Hepatocyte (in vitro differentiated cells): ENCODE measurements around the gene C3orf70. TPM values are rescaled to one million over a fixed set of nuclear protein-coding genes. Genes with fewer than 3 reads are reported as not detected.

Experiments used
- DNase-seq: peaks from one replicate; pipeline ENCODE4 v3.0.0-alpha.2; 2016; ENCODE audit warnings: low spot score
- H2AFZ ChIP-seq: fragments of 200-600 bp; sonication (generic); 2 replicates; pipeline ENCODE4 v1.6.0; 2016; ENCODE audit warnings: antibody characterized with exemption, mild to moderate bottlenecking
- H3K27ac ChIP-seq: fragments of 200-600 bp; sonication (generic); 2 replicates; pipeline ENCODE4 v1.5.1; 2016; ENCODE audit warnings: mild to moderate bottlenecking
- H3K27me3 ChIP-seq: fragments of 200-600 bp; sonication (generic); 2 replicates; pipeline ENCODE4 v1.6.1; 2016
- H3K36me3 ChIP-seq: fragments of 200-600 bp; sonication (generic); replicated peaks from 2 replicates; pipeline ENCODE4 v1.5.1; 2016; ENCODE audit warnings: low read depth; ENCODE audit not compliant: insufficient read depth
- H3K4me1 ChIP-seq: fragments of 200-600 bp; sonication (generic); 2 replicates; pipeline ENCODE4 v1.5.1; 2016; ENCODE audit warnings: mild to moderate bottlenecking, moderate library complexity; ENCODE audit not compliant: insufficient read depth
- H3K4me2 ChIP-seq: fragments of 200-600 bp; sonication (generic); 2 replicates; pipeline ENCODE4 v1.6.0; 2016
- H3K4me3 ChIP-seq: fragments of 200-600 bp; sonication (generic); 2 replicates; pipeline ENCODE4 v1.5.1; 2016; ENCODE audit warnings: mild to moderate bottlenecking
- H3K79me2 ChIP-seq: fragments of 200-600 bp; sonication (generic); 2 replicates; pipeline ENCODE4 v1.6.0; 2017; ENCODE audit warnings: mild to moderate bottlenecking
- H3K9me2 ChIP-seq: fragments of 200-600 bp; sonication (generic); replicated peaks from 2 replicates; pipeline ENCODE4 v1.6.0; 2017; ENCODE audit warnings: mild to moderate bottlenecking; ENCODE audit not compliant: insufficient read depth
- H3K9me3 ChIP-seq: fragments of 200-600 bp; sonication (generic); 2 replicates; pipeline ENCODE4 v1.5.1; 2016; ENCODE audit warnings: low read depth, mild to moderate bottlenecking
- H4K20me1 ChIP-seq: fragments of 200-600 bp; sonication (generic); 2 replicates; pipeline ENCODE4 v1.6.0; 2016; ENCODE audit warnings: mild to moderate bottlenecking; ENCODE audit not compliant: insufficient read depth, poor library complexity, severe bottlenecking
- EZH2 ChIP-seq: fragments of 200-600 bp; sonication (generic); IDR thresholded peaks from 2 replicates; pipeline ENCODE4 v1.6.1; 2016; ENCODE audit warnings: antibody characterized with exemption, mild to moderate bottlenecking, borderline replicate concordance
- EZH2phosphoT487 ChIP-seq: fragments of 200-600 bp; sonication (generic); IDR thresholded peaks from one replicate; pipeline ENCODE4 v1.6.1; 2018; ENCODE audit warnings: antibody characterized with exemption, mild to moderate bottlenecking, low read depth, moderate library complexity; ENCODE audit not compliant: unreplicated experiment, severe bottlenecking
- WGBS: methylation state at CpG from one replicate; pipeline ENCODE4 v1.1.6; 2016; ENCODE audit warnings: low lambda C conversion rate; ENCODE audit errors: missing lambda C conversion rate; 5-methylcytosine and 5-hydroxymethylcytosine counted together
- polyA plus RNA-seq: library from polyadenylated mRNA; unstranded; fragments of >200 nt; fragmentation: Nextera tagmentation; extraction: Ambion mirVana; gene quantifications from 2 replicates; pipeline ENCODE4 v1.2.1, GENCODE V29; 2016
- total RNA-seq: library from RNA; depleted of rRNA; stranded (reverse); fragments of >200 nt; gene quantifications from 2 replicates; pipeline ENCODE4 v1.2.3, GENCODE V29; 2014
- TF ChIP-seq, protein P1 (sequence below): fragments of 200-600 bp; sonication (generic); IDR thresholded peaks from 2 replicates; pipeline ENCODE4 v1.5.1; 2016; ENCODE audit warnings: antibody characterized with exemption, mild to moderate bottlenecking; ENCODE audit not compliant: poor library complexity

C3orf70 gene
- total and polyA plus RNA-seq, 2 experiments from 2014 or later, result 1.1 to 6.0 TPM

DNA sequence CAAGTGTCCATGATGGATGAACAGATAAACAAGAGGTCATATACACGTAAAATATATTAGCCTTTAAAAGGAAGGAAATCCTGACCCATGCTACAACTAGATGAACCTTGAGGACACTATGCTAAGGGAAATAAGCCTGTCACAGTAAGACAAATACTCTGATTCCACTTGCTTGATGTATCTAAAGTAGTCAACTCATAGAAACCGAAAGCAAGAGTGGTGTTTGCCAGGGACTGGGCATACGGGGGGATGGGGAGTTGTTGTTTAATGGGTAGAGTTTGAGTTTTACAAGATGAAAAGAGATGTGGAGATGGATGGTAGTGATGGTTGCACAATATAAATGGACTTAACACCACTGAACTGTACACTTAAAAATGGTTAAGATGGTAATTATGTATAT lies 65.4 kb downstream of the C3orf70 start:
- Histone ChIP-seq H3K4me2 (no peak overlapping the region), H3K27ac (no peak overlapping the region), H3K4me1 (no peaks in the 10 kb centered on the region), H3K79me2 (no peaks in the 10 kb centered on the region), H3K9me3 (no peaks in the 10 kb centered on the region), H4K20me1 (no peaks in the 10 kb centered on the region), H3K4me3 (no peak overlapping the region), H3K9me2 (no peaks in the 10 kb centered on the region), H3K27me3 (no peaks in the 10 kb centered on the region), H3K36me3 (no peaks in the 10 kb centered on the region), H2AFZ (no peak overlapping the region)
- 93% methylated on average over 3 of the region's 3 CpGs for WGBS
- TF ChIP-seq EZH2, result no peak
- TF ChIP-seq EZH2phosphoT487, result no peak
- TF ChIP-seq, protein P1, sequence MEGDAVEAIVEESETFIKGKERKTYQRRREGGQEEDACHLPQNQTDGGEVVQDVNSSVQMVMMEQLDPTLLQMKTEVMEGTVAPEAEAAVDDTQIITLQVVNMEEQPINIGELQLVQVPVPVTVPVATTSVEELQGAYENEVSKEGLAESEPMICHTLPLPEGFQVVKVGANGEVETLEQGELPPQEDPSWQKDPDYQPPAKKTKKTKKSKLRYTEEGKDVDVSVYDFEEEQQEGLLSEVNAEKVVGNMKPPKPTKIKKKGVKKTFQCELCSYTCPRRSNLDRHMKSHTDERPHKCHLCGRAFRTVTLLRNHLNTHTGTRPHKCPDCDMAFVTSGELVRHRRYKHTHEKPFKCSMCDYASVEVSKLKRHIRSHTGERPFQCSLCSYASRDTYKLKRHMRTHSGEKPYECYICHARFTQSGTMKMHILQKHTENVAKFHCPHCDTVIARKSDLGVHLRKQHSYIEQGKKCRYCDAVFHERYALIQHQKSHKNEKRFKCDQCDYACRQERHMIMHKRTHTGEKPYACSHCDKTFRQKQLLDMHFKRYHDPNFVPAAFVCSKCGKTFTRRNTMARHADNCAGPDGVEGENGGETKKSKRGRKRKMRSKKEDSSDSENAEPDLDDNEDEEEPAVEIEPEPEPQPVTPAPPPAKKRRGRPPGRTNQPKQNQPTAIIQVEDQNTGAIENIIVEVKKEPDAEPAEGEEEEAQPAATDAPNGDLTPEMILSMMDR, result no peak
- no peak for DNase-seq

DNA sequence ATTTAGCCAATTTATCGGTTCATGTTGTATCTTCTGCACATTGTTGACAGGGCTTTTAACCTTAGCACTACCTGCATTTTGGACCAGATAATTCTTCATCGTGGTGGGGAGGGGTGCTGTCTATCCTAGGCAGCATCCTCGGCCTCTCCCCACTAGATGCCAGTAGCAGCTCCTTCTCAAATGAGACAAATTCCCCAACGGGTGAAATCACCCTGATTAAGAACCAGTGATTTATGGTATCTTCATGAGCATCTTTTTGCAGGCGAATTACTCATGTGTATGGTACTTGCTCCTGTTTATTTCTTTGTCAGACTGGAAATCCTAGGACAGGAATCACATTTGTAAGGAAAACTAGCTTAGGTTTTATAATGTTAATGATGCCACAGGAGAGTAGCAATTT lies 68.0 kb downstream of the C3orf70 start:
- Histone ChIP-seq H4K20me1 (no peaks in the 10 kb centered on the region), H3K27me3 (no peaks in the 10 kb centered on the region), H3K79me2 (no peaks in the 10 kb centered on the region), H3K9me2 (no peaks in the 10 kb centered on the region), H3K9me3 (no peaks in the 10 kb centered on the region), H3K4me3 (no peak overlapping the region), H2AFZ (no peak overlapping the region), H3K27ac (no peak overlapping the region), H3K4me1 (peaks cover 2% of the 10 kb centered on the region), H3K36me3 (no peaks in the 10 kb centered on the region), H3K4me2 (no peak overlapping the region)
- TF ChIP-seq, protein P1, result no peak
- no peak for TF ChIP-seq EZH2
- TF ChIP-seq EZH2phosphoT487, result no peak
- 71% methylated on average over 5 of the region's 5 CpGs for WGBS
- no peak for DNase-seq

DNA sequence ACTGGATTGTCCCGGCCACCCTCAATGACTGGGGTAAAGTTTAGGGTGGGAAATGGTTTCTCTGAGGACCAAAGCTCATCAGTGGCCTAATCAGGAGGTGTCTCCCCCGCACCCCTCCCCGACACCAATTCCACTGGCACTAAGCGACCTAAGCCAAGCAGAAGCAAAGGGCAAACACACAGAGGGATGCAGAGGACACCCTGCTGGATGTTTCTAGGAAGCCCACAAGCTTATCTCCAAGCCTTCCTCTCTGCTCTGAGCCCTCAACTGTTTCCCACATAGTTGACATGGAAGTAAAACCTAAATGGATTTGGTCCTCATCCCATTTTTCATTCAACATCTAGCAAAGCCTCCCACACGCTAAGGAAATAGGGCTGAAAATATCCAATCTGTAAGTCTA lies 68.5 kb downstream of the C3orf70 start:
- Histone ChIP-seq H3K27ac (no peak overlapping the region), H3K79me2 (no peaks in the 10 kb centered on the region), H3K4me3 (no peak overlapping the region), H3K9me3 (no peaks in the 10 kb centered on the region), H3K4me2 (no peak overlapping the region), H3K4me1 (peaks cover 3% of the 10 kb centered on the region), H3K27me3 (no peaks in the 10 kb centered on the region), H2AFZ (no peak overlapping the region), H3K36me3 (no peaks in the 10 kb centered on the region), H4K20me1 (no peaks in the 10 kb centered on the region), H3K9me2 (no peaks in the 10 kb centered on the region)
- TF ChIP-seq, protein P1, result no peak
- TF ChIP-seq EZH2 (no peak), EZH2phosphoT487 (no peak)
- WGBS, result 92% methylated on average over 5 of the region's 5 CpGs
- no peak for DNase-seq

DNA sequence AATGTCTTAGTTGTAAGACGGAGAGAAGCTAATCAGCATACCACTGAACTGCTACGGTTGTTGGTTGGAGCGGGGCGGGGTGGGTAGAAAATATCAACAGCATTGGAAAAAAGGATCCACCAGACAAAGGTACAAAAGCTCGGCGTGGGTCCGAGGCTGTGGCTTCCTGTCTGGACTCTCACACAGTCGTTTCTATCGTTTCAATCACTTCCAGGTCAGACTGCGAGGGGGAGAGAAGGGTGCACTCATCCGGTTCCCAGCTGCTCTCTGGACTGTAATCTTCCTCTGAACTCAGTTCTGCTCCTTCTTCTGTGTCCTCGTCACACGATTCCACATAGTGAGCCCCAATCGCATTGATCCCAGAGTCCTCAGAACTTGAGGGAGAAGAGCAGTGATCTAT lies 70.0 kb downstream of the C3orf70 start:
- TF ChIP-seq, protein P1, result no peak
- no peak for TF ChIP-seq EZH2
- TF ChIP-seq EZH2phosphoT487, result no peak
- no peak overlapping the region for H2AFZ ChIP-seq

More for the DNA sequence above, 70.0 kb downstream of the C3orf70 start:
- Histone ChIP-seq H4K20me1 (no peaks in the 10 kb centered on the region), H3K9me2 (no peaks in the 10 kb centered on the region), H3K27me3 (no peaks in the 10 kb centered on the region), H3K27ac (no peak overlapping the region), H3K4me1 (peaks cover 3% of the 10 kb centered on the region), H3K4me2 (no peak overlapping the region), H3K79me2 (no peaks in the 10 kb centered on the region), H3K9me3 (no peaks in the 10 kb centered on the region), H3K36me3 (no peaks in the 10 kb centered on the region), H3K4me3 (no peak overlapping the region)
- 90% methylated on average over 14 of the region's 14 CpGs for WGBS
- no peak for DNase-seq
